HL-60 (cell line): ENCODE measurements around the gene MRAS.

Experiments used
- CTCF ChIP-seq: IDR thresholded peaks from one replicate; pipeline ENCODE4 v1.5.1; 2011; ENCODE audit warnings: low read length, control low read depth, inconsistent platforms; ENCODE audit not compliant: insufficient read depth
- POLR2AphosphoS5 ChIP-seq: IDR thresholded peaks from 2 replicates; pipeline ENCODE4 v1.6.1; 2012; ENCODE audit warnings: low read depth

GRCh38 chr3:138361561-138361971, 13.2 kb downstream of the MRAS start:
- TF ChIP-seq CTCF, result no peak
- no peak for TF ChIP-seq POLR2AphosphoS5
